ENCODE results near the gene NEK3. TPM values are rescaled to one million over a fixed set of nuclear protein-coding genes. Genes with fewer than 3 reads are reported as not detected.
"Not testable (repeated sequence)": the region's sequence is repeated elsewhere in the genome, so short reads cannot be mapped to it uniquely, and the experiment has no call there.

Gene NEK3
- total RNA-seq (1 to 10 TPM; 6.8 to 8.5 TPM), total RNA-seq (8.2 to 10.6 reads per million in 2 donors)

DNA sequence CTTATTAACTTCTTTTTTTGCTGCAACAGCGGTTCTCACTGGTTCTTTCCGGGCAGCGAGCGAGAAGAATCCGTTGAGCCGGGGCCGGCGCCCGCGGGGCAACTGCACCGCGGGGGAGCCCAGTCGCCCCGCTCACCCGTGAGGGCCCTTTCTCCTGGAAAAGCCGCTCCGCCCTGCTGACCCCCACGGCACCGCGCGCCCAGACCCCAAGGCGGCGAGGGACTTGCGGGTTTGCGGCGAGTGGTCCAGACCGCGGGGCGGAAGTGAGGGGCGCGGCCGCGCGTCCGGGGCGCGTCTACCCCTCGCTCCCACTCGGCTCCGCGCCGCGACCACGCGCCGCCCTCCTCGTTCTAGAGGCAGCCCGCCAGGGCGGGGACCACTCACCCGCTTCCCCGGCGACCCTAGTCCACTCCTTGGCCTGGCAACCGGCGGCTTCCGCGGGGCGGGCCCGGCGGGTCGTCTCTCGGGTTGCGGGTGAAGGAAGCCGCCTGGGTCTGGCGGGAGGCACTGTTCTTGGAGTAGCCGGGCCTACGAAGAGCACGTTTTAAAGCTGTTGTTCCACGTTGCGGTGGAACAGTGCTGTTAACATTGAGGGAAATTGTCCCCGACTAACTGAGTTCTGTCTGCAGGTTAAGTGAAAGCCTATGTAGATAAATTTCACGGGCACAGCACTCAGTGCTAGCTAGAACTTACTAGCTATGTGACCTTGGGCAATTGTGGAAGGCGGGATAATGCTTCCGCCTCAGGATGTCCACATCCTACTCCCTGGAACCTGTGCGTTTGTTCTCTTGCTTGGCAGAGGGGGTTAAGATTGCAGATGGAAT, at the start of gene NEK3:
Gene NEK3, minus strand, starts transcription at position 439 of the 824 bp plus-strand sequence. CDS start 3,406 bp downstream, outside the sequence.
- H3K4me1 Mint-ChIP-seq, result peaks cover 21% of the 10 kb centered on the region
- DNase-seq (peak; percentile 20 to 44 (median 39)), ATAC-seq (peak; percentile 80)
- H3K36me3 Mint-ChIP-seq (ENCODE audit: low read depth), result no peaks in the 10 kb centered on the region
- H3K9me3 ChIP-seq (ENCODE audit: control insufficient read depth, low read length, poor library complexity, severe bottlenecking), result no peaks in the 10 kb centered on the region
- H3K4me3 Mint-ChIP-seq, result peak within 1 kb of the TSS; percentile 89
- no peaks in the 10 kb centered on the region for H3K27me3 Mint-ChIP-seq
- H3K27ac Mint-ChIP-seq, result peak within 1 kb of the TSS; percentile 80

GRCh38 chr13:52208384-52208783, 49.0 kb upstream of the NEK3 start:
- H3K27me3 Mint-ChIP-seq, result peaks cover 20% of the 10 kb centered on the region
- ATAC-seq; H3K27ac Mint-ChIP-seq; H3K4me3 Mint-ChIP-seq; H3K9me3 ChIP-seq (ENCODE audit: control insufficient read depth, low read length, poor library complexity, severe bottlenecking); DNase-seq; H3K4me1 Mint-ChIP-seq; H3K36me3 Mint-ChIP-seq (ENCODE audit: low read depth): not testable (repeated sequence)

- not testable (repeated sequence) for H3K9me3 ChIP-seq (ENCODE audit: control insufficient read depth, low read length, poor library complexity, severe bottlenecking); ATAC-seq; H3K4me3 Mint-ChIP-seq; DNase-seq; H3K36me3 Mint-ChIP-seq (ENCODE audit: low read depth); H3K27ac Mint-ChIP-seq; H3K4me1 Mint-ChIP-seq
- H3K27me3 Mint-ChIP-seq, result peaks cover 20% of the 10 kb centered on the region
Observed at GRCh38 chr13:52207896-52208295, 48.5 kb upstream of the NEK3 start.

DNA sequence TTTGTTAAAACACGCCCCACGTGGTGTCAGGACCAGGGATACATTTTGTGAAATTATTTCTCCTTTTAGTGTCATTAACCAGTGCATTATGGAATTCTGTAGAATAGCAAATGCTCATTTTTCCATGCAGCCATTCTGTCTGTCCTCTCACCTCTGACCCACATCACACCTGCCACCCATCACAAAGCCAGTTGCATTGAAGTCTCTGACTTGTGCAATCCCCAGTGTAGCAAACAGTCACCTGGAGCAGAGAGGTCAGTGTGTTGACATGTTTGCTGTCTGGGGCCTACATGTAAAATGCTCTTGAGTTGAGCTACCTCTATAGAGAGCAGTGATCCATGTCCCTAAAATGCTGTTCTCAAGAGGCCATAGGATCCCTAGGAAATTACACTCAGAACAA, 47.9 kb upstream of the NEK3 start:
- H3K4me3 Mint-ChIP-seq; H3K36me3 Mint-ChIP-seq (ENCODE audit: low read depth); ATAC-seq; DNase-seq; H3K4me1 Mint-ChIP-seq; H3K27ac Mint-ChIP-seq; H3K9me3 ChIP-seq (ENCODE audit: control insufficient read depth, low read length, poor library complexity, severe bottlenecking): not testable (repeated sequence)
- H3K27me3 Mint-ChIP-seq, result peaks cover 15% of the 10 kb centered on the region

GRCh38 chr13:52204546-52204945, 45.1 kb upstream of the NEK3 start:
- H3K27me3 Mint-ChIP-seq; DNase-seq; H3K27ac Mint-ChIP-seq; H3K9me3 ChIP-seq (ENCODE audit: control insufficient read depth, low read length, poor library complexity, severe bottlenecking); H3K4me3 Mint-ChIP-seq; H3K4me1 Mint-ChIP-seq; H3K36me3 Mint-ChIP-seq (ENCODE audit: low read depth); ATAC-seq: not testable (repeated sequence)

- not testable (repeated sequence) for H3K9me3 ChIP-seq (ENCODE audit: control insufficient read depth, low read length, poor library complexity, severe bottlenecking); DNase-seq; H3K27ac Mint-ChIP-seq; H3K36me3 Mint-ChIP-seq (ENCODE audit: low read depth); H3K4me1 Mint-ChIP-seq; H3K4me3 Mint-ChIP-seq; H3K27me3 Mint-ChIP-seq; ATAC-seq
Observed at GRCh38 chr13:52203864-52204263, 44.5 kb upstream of the NEK3 start.

DNA sequence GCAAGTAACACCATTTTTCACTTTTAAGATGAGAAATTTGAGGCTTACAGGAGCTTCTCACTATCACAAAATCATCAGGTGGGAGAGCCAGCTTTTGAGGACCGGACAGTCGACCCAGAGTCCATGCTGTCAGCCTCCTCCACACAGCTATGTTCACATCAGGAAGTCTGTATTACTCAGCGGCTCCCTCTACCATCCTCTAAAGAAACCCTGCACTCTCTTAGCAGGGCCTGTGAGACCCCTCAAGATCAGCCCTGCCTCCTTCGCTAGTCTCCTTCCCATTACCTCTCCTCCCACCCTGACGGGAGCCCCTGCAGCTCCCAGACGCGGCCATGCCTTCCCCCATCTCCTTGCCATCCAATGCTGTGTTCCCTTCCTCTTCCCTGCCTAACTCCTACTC, 43.1 kb upstream of the NEK3 start:
- not testable (repeated sequence) for H3K4me1 Mint-ChIP-seq; DNase-seq; H3K27me3 Mint-ChIP-seq; H3K27ac Mint-ChIP-seq; H3K36me3 Mint-ChIP-seq (ENCODE audit: low read depth); H3K9me3 ChIP-seq (ENCODE audit: control insufficient read depth, low read length, poor library complexity, severe bottlenecking); ATAC-seq; H3K4me3 Mint-ChIP-seq

GRCh38 chr13:52201439-52202193, 42.2 kb upstream of the NEK3 start:
- H3K27ac Mint-ChIP-seq; H3K9me3 ChIP-seq (ENCODE audit: control insufficient read depth, low read length, poor library complexity, severe bottlenecking); H3K36me3 Mint-ChIP-seq (ENCODE audit: low read depth); H3K4me3 Mint-ChIP-seq; H3K4me1 Mint-ChIP-seq; H3K27me3 Mint-ChIP-seq; DNase-seq: not testable (repeated sequence)
- ATAC-seq, result peak; percentile 68

- peak overlapping the region; percentile 98 for H3K27ac Mint-ChIP-seq
- ATAC-seq (peak; percentile 65), DNase-seq (peak; percentile 30 to 40 (median 39))
- H3K4me3 Mint-ChIP-seq, result peak overlapping the region; percentile 97
- H3K9me3 ChIP-seq (ENCODE audit: control insufficient read depth, low read length, poor library complexity, severe bottlenecking), result no peaks in the 10 kb centered on the region
- H3K36me3 Mint-ChIP-seq (ENCODE audit: low read depth), result no peaks in the 10 kb centered on the region
- no peaks in the 10 kb centered on the region for H3K27me3 Mint-ChIP-seq
- peaks cover 14% of the 10 kb centered on the region for H3K4me1 Mint-ChIP-seq
Observed at GRCh38 chr13:52195401-52195837, 36.0 kb upstream of the NEK3 start.

DNA sequence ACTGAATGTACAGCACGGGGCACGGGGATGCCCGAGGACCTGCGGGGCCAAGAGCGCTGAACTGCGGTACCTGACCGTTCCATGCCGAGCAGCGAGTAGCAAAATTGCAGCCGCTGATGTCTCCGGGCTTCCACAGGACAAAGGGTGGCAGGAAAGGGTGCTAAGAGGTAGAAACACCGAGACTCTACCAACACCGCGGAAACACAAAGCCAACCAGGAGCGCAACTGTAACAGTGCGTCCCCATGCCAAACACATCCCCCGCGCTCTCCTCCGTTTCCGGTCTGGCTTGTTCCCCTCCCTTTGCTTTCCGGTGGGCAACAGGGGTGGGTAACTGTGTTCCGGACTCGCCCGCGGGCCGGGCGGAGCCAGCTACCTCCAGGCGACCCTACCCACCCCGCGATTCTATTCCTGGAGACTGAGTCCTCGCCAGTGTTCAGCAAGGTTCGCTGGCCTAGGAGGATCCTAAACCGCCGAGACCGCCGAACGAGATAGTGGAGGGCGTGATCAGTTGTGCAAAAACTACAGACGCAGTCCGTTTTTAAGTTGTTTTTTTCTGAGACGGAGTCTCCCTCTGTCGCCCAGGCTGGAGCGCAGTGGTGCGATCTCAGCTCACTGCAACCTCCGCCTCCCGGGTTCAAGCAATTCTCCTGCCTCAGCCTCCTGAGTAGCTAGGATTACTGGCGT, 34.9 kb upstream of the NEK3 start:
- Mint-ChIP-seq H3K4me1 (peaks cover 14% of the 10 kb centered on the region), H3K4me3 (peak overlapping the region; percentile 97), H3K27ac (peak overlapping the region; percentile 98), H3K36me3 (ENCODE audit: low read depth) (no peaks in the 10 kb centered on the region), H3K27me3 (no peaks in the 10 kb centered on the region)
- H3K9me3 ChIP-seq (ENCODE audit: control insufficient read depth, low read length, poor library complexity, severe bottlenecking), result no peaks in the 10 kb centered on the region
- ATAC-seq (peak; percentile 84), DNase-seq (peak; percentile 63 to 86 (median 73))

DNA sequence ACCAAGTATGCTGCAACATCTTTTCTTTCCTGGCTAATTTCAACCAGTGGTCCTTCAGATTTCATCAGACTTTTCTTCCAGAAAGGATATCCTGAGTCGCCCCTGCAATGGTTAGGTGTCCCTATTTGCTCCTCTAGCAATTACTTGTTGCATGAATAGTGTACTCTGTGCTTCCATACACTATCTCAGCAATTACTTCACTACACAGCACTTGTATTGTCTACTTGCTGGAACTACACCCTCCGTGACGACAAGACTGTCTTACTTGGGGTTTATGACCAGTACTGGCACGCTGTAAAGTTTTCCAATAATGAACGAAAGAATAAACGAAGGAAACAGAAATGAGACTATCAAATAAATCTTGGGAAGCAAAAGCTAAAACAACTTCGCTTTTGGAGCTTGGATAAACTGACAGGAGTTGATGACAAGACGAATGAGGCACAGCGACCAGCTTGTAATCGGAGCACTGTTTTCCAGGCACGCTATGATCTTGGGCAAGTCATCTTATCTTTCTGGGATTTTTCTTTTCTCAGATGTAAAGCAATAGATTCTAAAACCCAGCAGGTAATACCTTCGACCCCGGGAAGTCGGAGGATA, 34.3 kb upstream of the NEK3 start:
- H3K27me3 Mint-ChIP-seq; H3K9me3 ChIP-seq (ENCODE audit: control insufficient read depth, low read length, poor library complexity, severe bottlenecking); DNase-seq; H3K36me3 Mint-ChIP-seq (ENCODE audit: low read depth): not testable (repeated sequence)
- peak; percentile 33 for ATAC-seq
- Mint-ChIP-seq H3K27ac (peak overlapping the region; percentile 98), H3K4me3 (peak overlapping the region; percentile 97), H3K4me1 (peaks cover 14% of the 10 kb centered on the region)

- not testable (repeated sequence) for H3K36me3 Mint-ChIP-seq (ENCODE audit: low read depth); DNase-seq; H3K27me3 Mint-ChIP-seq; H3K9me3 ChIP-seq (ENCODE audit: control insufficient read depth, low read length, poor library complexity, severe bottlenecking); H3K4me1 Mint-ChIP-seq; H3K4me3 Mint-ChIP-seq
- peak; percentile 56 for ATAC-seq
- peak overlapping the region; percentile 54 for H3K27ac Mint-ChIP-seq
Observed at GRCh38 chr13:52187424-52188187, 28.2 kb upstream of the NEK3 start.

Data from T-helper 17 cell (primary cell).